ENCODE measurements around the gene AP1B1. TPM values are rescaled to one million over a fixed set of nuclear protein-coding genes. Genes with fewer than 3 reads are reported as not detected.

The AP1B1 gene
- total RNA-seq, 1 donor = 65.6 TPM

DNA sequence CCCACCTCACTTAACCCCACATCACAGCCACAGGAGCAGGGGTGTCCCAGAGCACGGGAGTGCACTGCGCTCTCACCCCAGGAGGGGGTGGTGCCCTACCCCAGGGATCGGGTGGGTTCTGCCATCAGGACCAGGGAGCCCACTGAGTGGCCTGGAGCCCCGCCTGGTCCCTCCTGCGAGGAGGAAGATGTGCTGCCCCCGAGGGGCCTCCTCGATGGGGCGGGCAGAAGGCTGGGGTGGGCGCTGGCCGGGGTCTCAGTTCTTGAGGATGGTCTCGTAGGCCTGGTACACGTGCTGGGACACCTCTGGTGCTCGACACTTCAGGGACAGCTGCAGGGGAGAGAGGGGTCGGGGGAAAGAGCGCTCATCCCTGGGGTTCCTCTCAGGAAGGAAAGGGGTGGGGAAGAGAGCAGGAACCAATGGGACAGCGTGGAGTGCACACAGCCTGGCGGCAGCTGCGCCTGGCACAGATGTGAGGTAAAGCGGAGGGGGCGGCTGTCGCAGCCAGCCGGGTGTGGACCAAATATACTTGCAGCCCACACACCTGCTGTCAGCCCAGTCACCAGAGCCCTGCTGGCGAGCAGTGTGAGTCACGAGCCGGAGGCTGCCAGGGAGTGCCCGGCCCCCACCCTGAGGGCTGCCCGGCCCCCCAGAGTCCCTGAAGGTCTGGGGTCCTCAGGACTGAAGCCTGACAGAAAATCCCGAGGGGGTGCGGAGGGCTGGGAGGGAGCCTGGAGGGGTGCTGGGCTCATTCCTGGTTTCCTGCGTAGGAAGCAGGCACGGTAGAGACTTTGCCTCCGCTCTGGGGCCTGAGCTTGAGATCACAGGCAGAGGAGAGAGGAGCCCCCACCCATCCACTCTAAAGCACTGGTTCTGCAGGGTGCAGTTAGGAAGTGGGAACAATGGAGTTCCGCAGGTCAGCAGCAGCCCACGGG lies 59.5 kb downstream of the AP1B1 start:
- no peak overlapping the region for H3K4me3 ChIP-seq (ENCODE audit: low read depth, low read length)
- DNase-seq (ENCODE audit: low read depth) = no peak
- TF ChIP-seq, protein P1, sequence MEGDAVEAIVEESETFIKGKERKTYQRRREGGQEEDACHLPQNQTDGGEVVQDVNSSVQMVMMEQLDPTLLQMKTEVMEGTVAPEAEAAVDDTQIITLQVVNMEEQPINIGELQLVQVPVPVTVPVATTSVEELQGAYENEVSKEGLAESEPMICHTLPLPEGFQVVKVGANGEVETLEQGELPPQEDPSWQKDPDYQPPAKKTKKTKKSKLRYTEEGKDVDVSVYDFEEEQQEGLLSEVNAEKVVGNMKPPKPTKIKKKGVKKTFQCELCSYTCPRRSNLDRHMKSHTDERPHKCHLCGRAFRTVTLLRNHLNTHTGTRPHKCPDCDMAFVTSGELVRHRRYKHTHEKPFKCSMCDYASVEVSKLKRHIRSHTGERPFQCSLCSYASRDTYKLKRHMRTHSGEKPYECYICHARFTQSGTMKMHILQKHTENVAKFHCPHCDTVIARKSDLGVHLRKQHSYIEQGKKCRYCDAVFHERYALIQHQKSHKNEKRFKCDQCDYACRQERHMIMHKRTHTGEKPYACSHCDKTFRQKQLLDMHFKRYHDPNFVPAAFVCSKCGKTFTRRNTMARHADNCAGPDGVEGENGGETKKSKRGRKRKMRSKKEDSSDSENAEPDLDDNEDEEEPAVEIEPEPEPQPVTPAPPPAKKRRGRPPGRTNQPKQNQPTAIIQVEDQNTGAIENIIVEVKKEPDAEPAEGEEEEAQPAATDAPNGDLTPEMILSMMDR (IDR thresholded peaks at IDR 0.05; ENCODE audit: insufficient read depth, low read depth, low read length) = no peak

DNA sequence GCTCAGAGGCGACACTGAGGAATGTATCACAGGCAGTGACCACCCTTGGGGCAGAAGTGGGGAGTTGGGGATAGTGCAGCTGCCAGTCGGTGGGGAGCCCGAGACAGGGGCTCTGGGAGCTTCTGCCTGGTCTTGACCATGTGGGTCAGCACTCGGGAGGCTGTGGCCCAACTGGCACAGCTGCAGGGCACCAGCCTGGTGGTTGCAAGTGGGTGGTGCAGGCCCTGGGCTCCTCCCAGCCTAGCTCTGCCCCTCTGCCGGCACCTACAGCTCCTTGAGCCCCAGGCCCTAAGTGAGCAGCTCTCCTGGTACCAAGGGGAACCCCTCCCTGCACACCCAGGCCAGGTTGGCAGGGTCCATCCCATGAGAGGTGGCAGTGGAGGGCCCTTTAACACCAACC lies 60.3 kb downstream of the AP1B1 start:
- DNase-seq (ENCODE audit: low read depth) = no peak
- TF ChIP-seq, protein P1 (IDR thresholded peaks at IDR 0.05; ENCODE audit: insufficient read depth, low read depth, low read length) = no peak
- no peak overlapping the region for H3K4me3 ChIP-seq (ENCODE audit: low read depth, low read length)

DNA sequence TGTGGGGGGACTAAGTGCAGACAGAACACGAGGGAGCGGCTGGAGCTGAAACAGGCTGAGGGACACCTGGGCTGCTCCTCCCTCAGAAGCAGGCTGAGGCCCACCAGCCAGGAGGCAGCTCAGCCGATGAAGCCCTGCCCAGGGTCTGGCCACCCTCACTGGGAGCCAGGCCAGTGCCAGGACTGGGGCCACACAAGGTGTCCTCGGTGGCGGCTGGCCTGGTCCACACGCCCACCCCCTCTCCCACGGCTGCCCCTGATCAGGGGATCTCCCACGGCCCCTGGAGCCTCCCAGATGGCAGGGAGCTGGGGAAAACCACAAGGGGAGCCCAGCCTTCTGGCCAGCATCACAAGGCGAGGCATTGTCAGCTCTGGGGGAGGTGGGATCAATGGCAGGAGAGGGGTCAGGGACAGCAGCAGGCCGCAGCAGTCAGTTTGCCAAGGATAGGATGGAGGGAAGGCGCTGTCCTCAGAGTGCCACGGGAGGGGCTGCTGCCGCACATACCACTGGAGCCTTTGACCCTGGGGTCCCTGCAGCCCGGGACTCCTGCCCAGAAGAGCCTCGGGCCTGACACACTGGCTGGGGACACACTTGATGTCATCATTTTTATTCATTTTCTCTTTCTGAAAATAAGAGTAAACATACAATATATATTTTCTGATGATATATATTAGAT lies 61.1 kb downstream of the AP1B1 start:
- no peak for DNase-seq (ENCODE audit: low read depth)
- no peak overlapping the region for H3K4me3 ChIP-seq (ENCODE audit: low read depth, low read length)
- TF ChIP-seq, protein P1 (IDR thresholded peaks at IDR 0.05; ENCODE audit: insufficient read depth, low read depth, low read length) = no peak

DNA sequence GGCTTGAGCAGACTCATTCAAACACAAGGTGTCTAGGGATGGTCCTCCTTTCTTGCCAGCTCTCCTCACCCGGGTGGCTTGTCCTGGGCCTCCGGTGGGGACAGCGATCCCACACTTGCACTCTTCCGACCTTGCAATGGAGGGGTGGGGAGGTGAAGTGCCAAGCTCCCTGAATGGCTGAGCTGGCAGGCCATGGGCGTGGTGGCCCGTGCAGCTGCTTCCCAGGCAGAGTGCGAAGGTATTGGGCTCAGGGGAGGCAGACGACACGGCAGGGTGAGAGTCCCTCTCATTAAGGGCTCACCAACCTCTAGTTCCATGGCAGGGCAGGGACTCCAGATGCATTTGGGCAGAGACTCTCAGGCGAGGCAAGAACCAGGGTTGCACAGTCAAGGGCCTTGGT lies 61.9 kb downstream of the AP1B1 start:
- no peak overlapping the region for H3K4me3 ChIP-seq (ENCODE audit: low read depth, low read length)
- TF ChIP-seq, protein P1 (IDR thresholded peaks at IDR 0.05; ENCODE audit: insufficient read depth, low read depth, low read length) = no peak
- no peak for DNase-seq (ENCODE audit: low read depth)

DNA sequence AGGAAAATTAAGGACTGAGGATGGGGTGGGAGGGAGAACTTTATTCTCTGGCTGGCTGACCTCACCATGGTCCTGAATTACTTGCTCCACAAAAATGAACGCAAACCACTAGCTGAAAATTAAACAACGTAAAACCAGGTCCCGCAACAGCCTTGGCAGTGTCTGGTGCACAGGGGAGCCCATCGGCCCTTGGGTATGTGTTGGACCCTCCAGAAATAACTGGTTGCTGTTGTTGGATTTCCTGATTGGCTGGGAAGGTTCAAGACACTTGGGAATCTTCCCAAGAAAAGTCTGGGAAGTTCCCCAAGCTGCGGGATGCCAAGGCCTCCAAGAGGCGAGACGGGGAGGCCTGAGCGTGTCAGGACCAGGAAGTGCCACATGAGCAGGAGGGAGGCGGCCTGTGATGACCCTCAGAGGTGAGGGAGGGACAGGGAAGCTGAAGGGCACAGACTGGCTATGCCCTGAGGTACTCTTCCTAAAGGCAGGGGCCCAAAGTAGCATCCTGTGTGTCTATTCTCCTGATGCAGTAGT lies 62.5 kb downstream of the AP1B1 start:
- no peak overlapping the region for H3K4me3 ChIP-seq (ENCODE audit: low read depth, low read length)
- DNase-seq (ENCODE audit: low read depth) = no peak
- TF ChIP-seq, protein P1 (IDR thresholded peaks at IDR 0.05; ENCODE audit: insufficient read depth, low read depth, low read length) = no peak

DNA sequence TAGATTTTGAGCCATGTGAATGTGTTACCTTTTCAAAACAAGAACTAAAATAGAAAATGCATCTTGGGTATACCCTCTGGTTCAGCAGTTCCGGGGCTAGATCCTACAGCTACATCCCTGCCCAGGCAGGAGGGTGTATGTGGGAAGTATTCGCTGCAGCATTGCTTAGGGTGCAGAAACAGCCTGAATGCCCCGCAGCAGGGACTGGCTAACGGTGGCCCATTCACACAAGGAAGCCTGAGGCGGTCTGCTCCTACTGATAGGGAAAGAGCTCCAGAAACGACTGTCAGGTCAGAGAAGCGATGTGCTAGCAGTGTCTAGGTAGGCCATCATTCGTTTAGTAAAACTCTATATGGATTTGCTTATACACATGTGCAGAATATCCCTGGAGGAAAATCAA lies 63.0 kb downstream of the AP1B1 start:
- DNase-seq (ENCODE audit: low read depth) = no peak
- TF ChIP-seq, protein P1 (IDR thresholded peaks at IDR 0.05; ENCODE audit: insufficient read depth, low read depth, low read length) = no peak
- H3K4me3 ChIP-seq (ENCODE audit: low read depth, low read length) = no peak overlapping the region
